ENCODE data around the gene IZUMO4. TPM values are rescaled to one million over a fixed set of nuclear protein-coding genes. Genes with fewer than 3 reads are reported as not detected.

Gene IZUMO4
- total RNA-seq, 1 experiment from 2014 or later, result 285 TPM

DNA sequence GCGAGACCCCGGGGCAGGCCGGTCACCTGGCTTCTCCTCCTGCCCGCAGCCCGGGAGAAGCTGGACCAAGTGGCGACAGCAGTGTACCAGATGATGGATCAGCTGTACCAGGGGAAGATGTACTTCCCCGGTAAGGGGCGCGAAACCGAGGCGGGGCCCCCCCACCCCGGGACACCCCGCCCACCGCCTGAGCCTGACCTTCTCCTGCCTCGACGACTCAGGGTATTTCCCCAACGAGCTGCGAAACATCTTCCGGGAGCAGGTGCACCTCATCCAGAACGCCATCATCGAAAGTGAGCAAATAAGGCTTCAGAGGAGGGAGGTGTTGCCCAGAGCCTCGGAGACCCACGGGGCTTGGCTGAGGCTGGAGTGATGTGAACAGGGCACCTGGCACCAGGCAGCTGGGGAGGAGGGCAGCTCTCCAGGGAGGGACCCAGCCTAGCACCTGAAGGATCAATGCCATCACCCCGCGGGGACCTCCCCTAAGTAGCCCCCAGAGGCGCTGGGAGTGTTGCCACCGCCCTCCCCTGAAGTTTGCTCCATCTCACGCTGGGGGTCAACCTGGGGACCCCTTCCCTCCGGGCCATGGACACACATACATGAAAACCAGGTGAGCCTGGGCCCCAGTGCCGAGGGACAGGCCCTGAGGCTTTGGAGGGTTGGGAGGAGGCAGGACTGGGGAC, 629 bp downstream of the IZUMO4 start:
- Histone ChIP-seq H3K4me1 (ENCODE audit: low read length) (peaks cover 48% of the 10 kb centered on the region), H3K9me3 (ENCODE audit: low read length) (no peaks in the 10 kb centered on the region), H3K9ac (ENCODE audit: low read length) (peak overlapping the region; percentile 95), H2AFZ (ENCODE audit: low read length) (no peak overlapping the region), H3K9me2 (replicated peaks; ENCODE audit: insufficient read depth, low read length) (no peaks in the 10 kb centered on the region), H4K20me1 (ENCODE audit: insufficient read depth, low read depth, low read length) (peaks cover 9% of the 10 kb centered on the region; the same call in 1 of the 2 replicates), H3K27me3 (ENCODE audit: low read length) (no peaks in the 10 kb centered on the region), H3K79me2 (ENCODE audit: low read length) (peaks cover 45% of the 10 kb centered on the region), H3K36me3 (ENCODE audit: insufficient read depth, low read length) (peaks cover 30% of the 10 kb centered on the region), H3K27ac (ENCODE audit: low read length) (peak overlapping the region; percentile 93), H3K4me3 (ENCODE audit: low read length) (peak overlapping the region; percentile 90), H3K4me2 (ENCODE audit: low read depth, low read length, poor library complexity, severe bottlenecking) (peak overlapping the region; percentile 92)
- peak; percentile 70 for DNase-seq

DNA sequence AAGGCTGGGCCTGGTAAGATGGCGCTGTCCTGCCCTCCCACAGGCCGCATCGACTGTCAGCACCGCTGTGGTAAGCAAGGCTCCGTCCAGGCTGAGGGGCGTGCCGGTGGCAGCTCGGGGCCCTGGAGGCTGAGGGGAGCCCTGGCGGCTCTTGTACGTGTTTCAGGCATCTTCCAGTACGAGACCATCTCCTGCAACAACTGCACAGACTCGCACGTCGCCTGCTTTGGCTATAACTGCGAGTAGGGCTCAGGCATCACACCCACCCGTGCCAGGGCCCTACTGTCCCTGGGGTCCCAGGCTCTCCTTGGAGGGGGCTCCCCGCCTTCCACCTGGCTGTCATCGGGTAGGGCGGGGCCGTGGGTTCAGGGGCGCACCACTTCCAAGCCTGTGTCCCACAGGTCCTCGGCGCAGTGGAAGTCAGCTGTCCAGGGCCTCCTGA, 1.2 kb downstream of the IZUMO4 start:
- no peak overlapping the region for H2AFZ ChIP-seq (ENCODE audit: low read length)
- peak overlapping the region; percentile 93 for H3K27ac ChIP-seq (ENCODE audit: low read length)

DNA sequence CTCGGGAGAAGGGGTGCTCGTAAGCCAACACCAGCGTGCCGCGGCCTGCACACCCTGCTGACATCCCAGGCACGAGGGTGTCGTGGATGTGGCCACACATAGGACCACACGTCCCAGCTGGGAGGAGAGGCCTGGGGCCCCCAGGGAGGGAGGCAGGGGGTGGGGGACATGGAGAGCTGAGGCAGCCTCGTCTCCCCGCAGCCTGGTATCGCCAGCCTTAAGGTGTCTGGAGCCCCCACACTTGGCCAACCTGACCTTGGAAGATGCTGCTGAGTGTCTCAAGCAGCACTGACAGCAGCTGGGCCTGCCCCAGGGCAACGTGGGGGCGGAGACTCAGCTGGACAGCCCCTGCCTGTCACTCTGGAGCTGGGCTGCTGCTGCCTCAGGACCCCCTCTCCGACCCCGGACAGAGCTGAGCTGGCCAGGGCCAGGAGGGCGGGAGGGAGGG, 2.4 kb downstream of the IZUMO4 start:
- Histone ChIP-seq H3K4me2 (ENCODE audit: low read depth, low read length, poor library complexity, severe bottlenecking) (peak overlapping the region; percentile 92), H3K9me3 (ENCODE audit: low read length) (no peaks in the 10 kb centered on the region), H3K27ac (ENCODE audit: low read length) (peak overlapping the region; percentile 93), H3K4me1 (ENCODE audit: low read length) (peaks cover 31% of the 10 kb centered on the region), H2AFZ (ENCODE audit: low read length) (no peak overlapping the region), H3K4me3 (ENCODE audit: low read length) (peak overlapping the region; percentile 90; the same call in 1 of the 2 replicates), H4K20me1 (ENCODE audit: insufficient read depth, low read depth, low read length) (peaks cover 14% of the 10 kb centered on the region; the same call in 1 of the 2 replicates), H3K9ac (ENCODE audit: low read length) (peak overlapping the region; percentile 95; the same call in 1 of the 2 replicates), H3K79me2 (ENCODE audit: low read length) (peaks cover 43% of the 10 kb centered on the region), H3K36me3 (ENCODE audit: insufficient read depth, low read length) (peaks cover 16% of the 10 kb centered on the region), H3K27me3 (ENCODE audit: low read length) (no peaks in the 10 kb centered on the region), H3K9me2 (replicated peaks; ENCODE audit: insufficient read depth, low read length) (no peaks in the 10 kb centered on the region)
- DNase-seq, result no peak

More for the DNA sequence above, 1.2 kb downstream of the IZUMO4 start:
- H3K27me3 ChIP-seq (ENCODE audit: low read length), result no peaks in the 10 kb centered on the region
- H3K9ac ChIP-seq (ENCODE audit: low read length), result peak overlapping the region; percentile 95
- peaks cover 45% of the 10 kb centered on the region for H3K79me2 ChIP-seq (ENCODE audit: low read length)
- peaks cover 43% of the 10 kb centered on the region for H3K4me1 ChIP-seq (ENCODE audit: low read length)
- no peaks in the 10 kb centered on the region for H3K9me2 ChIP-seq (replicated peaks; ENCODE audit: insufficient read depth, low read length)
- H3K4me2 ChIP-seq (ENCODE audit: low read depth, low read length, poor library complexity, severe bottlenecking), result peak overlapping the region; percentile 92
- peak; percentile 80 for DNase-seq
- H3K4me3 ChIP-seq (ENCODE audit: low read length), result peak overlapping the region; percentile 90
- no peaks in the 10 kb centered on the region for H3K9me3 ChIP-seq (ENCODE audit: low read length)
- peaks cover 9% of the 10 kb centered on the region; the same call in 1 of the 2 replicates for H4K20me1 ChIP-seq (ENCODE audit: insufficient read depth, low read depth, low read length)
- H3K36me3 ChIP-seq (ENCODE audit: insufficient read depth, low read length), result peaks cover 27% of the 10 kb centered on the region

DNA sequence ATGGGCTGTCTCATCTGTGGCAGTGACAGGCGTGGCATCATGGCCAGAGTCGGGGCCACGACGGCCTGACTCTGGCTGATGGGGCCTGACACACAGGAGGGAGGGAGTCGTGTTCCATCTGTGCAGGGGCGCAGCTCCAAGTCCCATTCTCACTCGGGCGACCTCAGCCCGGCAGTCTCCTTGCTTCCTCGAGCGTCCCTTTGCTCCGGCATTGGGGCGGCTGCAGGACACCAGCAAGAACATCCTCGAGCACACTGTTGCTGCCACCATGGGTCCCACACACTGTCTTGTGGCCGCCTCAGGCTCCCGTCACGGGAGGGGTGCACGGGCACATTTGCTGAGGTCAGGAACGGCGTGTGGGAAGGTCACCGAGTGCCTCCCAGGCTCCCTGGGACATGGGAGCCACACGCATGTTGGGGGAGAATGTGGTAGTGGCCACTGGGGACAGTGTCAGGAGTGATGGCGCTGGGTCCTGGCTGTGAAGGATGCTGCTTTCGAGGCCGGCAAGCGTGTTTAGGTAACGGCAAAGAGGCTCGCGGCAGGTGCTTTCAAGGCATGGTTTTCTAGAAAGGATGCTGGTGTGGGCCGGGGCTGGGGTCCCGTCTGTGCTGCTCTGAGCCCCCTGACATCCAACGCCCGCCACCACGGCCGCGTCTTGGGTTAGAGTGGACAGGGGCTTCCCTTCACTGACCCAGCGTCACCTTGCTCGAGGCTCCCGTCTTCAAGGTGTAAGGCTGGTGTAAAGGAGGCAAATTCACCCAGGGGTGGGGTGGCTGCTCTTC, 3.4 kb downstream of the IZUMO4 start:
- H2AFZ ChIP-seq (ENCODE audit: low read length), result no peak overlapping the region
- peaks cover 15% of the 10 kb centered on the region; the same call in 1 of the 2 replicates for H4K20me1 ChIP-seq (ENCODE audit: insufficient read depth, low read depth, low read length)
- H3K4me3 ChIP-seq (ENCODE audit: low read length), result no peak overlapping the region
- H3K27me3 ChIP-seq (ENCODE audit: low read length), result no peaks in the 10 kb centered on the region
- H3K4me2 ChIP-seq (ENCODE audit: low read depth, low read length, poor library complexity, severe bottlenecking), result no peak overlapping the region
- peaks cover 8% of the 10 kb centered on the region for H3K36me3 ChIP-seq (ENCODE audit: insufficient read depth, low read length)
- H3K9me2 ChIP-seq (replicated peaks; ENCODE audit: insufficient read depth, low read length), result no peaks in the 10 kb centered on the region
- peaks cover 38% of the 10 kb centered on the region for H3K79me2 ChIP-seq (ENCODE audit: low read length)
- peaks cover 23% of the 10 kb centered on the region for H3K4me1 ChIP-seq (ENCODE audit: low read length)
- no peak overlapping the region for H3K9ac ChIP-seq (ENCODE audit: low read length)
- H3K9me3 ChIP-seq (ENCODE audit: low read length), result no peaks in the 10 kb centered on the region
- no peak overlapping the region for H3K27ac ChIP-seq (ENCODE audit: low read length)
- no peak for DNase-seq

DNA sequence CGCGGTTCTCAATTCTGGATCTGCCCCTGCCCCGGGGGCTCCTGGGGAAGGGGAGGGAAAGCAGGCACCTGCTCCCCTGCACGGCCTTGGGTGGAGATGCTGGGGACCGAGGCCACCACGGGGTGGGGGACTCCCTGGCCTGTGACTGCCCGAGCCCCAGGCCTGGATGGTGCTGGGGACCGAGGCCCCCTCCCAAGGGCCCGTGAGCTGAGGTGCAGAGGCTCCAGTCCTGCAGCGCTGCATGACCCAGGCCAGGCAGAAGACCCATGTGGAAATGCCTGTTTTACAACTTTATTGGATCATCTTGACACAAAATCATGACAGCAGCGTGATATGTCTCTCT, 4.0 kb downstream of the IZUMO4 start:
- Histone ChIP-seq H3K4me3 (ENCODE audit: low read length) (no peak overlapping the region), H3K9ac (ENCODE audit: low read length) (no peak overlapping the region), H3K4me2 (ENCODE audit: low read depth, low read length, poor library complexity, severe bottlenecking) (no peak overlapping the region), H3K27ac (ENCODE audit: low read length) (no peak overlapping the region), H2AFZ (ENCODE audit: low read length) (no peak overlapping the region), H3K4me1 (ENCODE audit: low read length) (peaks cover 23% of the 10 kb centered on the region), H3K79me2 (ENCODE audit: low read length) (peaks cover 33% of the 10 kb centered on the region), H4K20me1 (ENCODE audit: insufficient read depth, low read depth, low read length) (peaks cover 15% of the 10 kb centered on the region; the same call in 1 of the 2 replicates), H3K9me2 (replicated peaks; ENCODE audit: insufficient read depth, low read length) (no peaks in the 10 kb centered on the region), H3K9me3 (ENCODE audit: low read length) (no peaks in the 10 kb centered on the region; the same call in 1 of the 2 replicates), H3K36me3 (ENCODE audit: insufficient read depth, low read length) (peaks cover 5% of the 10 kb centered on the region), H3K27me3 (ENCODE audit: low read length) (no peaks in the 10 kb centered on the region)
- DNase-seq, result no peak

DNA sequence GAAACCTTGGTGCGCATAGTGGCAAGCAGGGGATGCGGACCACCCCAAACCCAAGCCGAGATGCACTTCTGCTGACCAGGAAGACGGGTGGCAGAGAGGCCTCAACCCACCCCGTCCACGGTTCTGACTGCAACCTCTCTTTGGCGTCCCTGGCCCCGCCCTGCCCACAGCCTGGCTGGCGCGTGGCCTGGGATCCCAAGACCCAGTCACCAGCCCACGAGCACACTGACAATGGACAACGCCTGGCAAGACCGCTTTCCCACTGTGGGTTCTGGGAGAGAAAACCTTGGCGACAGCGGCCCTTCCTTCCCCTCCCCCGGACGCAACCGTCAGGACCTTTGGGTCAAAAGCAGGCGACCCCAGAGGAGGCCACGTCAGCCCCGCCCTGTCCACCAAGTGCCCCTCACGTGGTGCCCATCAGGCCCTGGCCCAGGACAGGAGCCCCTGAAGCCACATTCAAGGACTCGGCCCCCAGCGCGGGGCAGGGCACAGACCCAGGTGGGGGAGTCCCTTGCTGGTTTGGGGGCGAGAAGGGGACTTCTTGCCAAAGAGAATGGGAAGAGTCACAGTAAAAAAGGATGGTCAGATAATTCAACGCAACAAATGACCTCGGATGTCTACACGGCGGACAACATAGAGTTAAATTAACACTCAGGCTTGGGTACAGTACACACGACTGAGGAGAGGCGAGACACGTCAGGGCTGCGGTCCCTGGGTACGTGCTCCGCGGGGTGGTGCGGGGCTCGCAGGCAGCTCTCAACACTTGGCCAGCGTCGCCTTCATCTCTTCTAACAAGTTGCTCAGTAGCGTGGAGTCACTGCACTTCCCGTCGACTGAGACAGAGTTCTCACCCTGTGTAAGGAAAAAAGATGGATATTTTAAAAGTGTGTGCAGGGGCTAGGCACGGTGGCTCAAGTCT, 5.0 kb downstream of the IZUMO4 start:
- H3K4me1 ChIP-seq (ENCODE audit: low read length), result peaks cover 23% of the 10 kb centered on the region
- H4K20me1 ChIP-seq (ENCODE audit: insufficient read depth, low read depth, low read length), result peaks cover 15% of the 10 kb centered on the region; the same call in 1 of the 2 replicates
- no peaks in the 10 kb centered on the region; the same call in 1 of the 2 replicates for H3K9me3 ChIP-seq (ENCODE audit: low read length)
- H3K9me2 ChIP-seq (replicated peaks; ENCODE audit: insufficient read depth, low read length), result no peaks in the 10 kb centered on the region
- H3K4me2 ChIP-seq (ENCODE audit: low read depth, low read length, poor library complexity, severe bottlenecking), result no peak overlapping the region
- no peak overlapping the region for H2AFZ ChIP-seq (ENCODE audit: low read length)
- no peak overlapping the region for H3K9ac ChIP-seq (ENCODE audit: low read length)
- peaks cover 15% of the 10 kb centered on the region for H3K36me3 ChIP-seq (ENCODE audit: insufficient read depth, low read length)
- no peak overlapping the region for H3K4me3 ChIP-seq (ENCODE audit: low read length)
- no peak for DNase-seq
- H3K79me2 ChIP-seq (ENCODE audit: low read length), result peaks cover 32% of the 10 kb centered on the region
- no peaks in the 10 kb centered on the region for H3K27me3 ChIP-seq (ENCODE audit: low read length)
- H3K27ac ChIP-seq (ENCODE audit: low read length), result no peak overlapping the region

DNA sequence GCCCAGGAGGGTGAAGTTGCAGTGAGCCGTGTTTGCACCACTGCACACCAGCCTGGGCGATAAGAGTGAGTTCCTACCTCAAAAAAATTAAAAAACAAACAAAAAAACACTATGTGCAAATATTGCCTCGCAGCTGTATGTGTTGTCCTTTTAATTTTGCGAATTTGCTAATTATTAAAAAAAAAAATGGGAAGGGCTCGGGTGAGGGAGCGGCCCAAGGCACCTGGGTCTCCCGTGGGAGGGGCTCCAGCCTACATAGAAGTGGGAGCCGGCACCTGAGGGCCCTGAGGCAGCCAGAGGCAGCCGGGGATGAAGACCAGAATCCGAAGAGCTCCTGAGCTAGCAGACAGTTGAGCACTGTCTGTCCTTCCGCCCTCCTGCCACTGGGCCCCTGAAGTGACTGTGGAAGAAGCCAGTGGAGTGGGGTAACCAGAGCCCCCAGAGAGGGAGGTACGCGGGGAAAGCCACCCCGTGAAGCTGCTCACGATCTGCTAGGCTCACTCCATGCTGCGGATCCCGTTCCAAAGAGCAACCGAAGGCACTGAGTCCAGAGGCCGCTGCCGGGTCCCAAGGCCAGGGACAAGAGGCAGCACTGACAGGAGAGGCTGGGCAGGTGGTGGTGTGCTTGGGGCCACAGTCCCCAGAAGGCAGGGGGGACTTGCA, 6.5 kb downstream of the IZUMO4 start:
- peaks cover 10% of the 10 kb centered on the region for H3K4me1 ChIP-seq (ENCODE audit: low read length)
- H3K79me2 ChIP-seq (ENCODE audit: low read length), result peaks cover 23% of the 10 kb centered on the region
- no peak overlapping the region for H3K4me3 ChIP-seq (ENCODE audit: low read length)
- H3K4me2 ChIP-seq (ENCODE audit: low read depth, low read length, poor library complexity, severe bottlenecking), result no peak overlapping the region
- H3K27me3 ChIP-seq (ENCODE audit: low read length), result no peaks in the 10 kb centered on the region
- H3K27ac ChIP-seq (ENCODE audit: low read length), result no peak overlapping the region
- H3K9me2 ChIP-seq (replicated peaks; ENCODE audit: insufficient read depth, low read length), result no peaks in the 10 kb centered on the region
- H3K9me3 ChIP-seq (ENCODE audit: low read length), result no peaks in the 10 kb centered on the region; the same call in 1 of the 2 replicates
- no peak overlapping the region for H2AFZ ChIP-seq (ENCODE audit: low read length)
- peaks cover 26% of the 10 kb centered on the region for H3K36me3 ChIP-seq (ENCODE audit: insufficient read depth, low read length)
- no peak for DNase-seq
- H3K9ac ChIP-seq (ENCODE audit: low read length), result no peak overlapping the region
- peaks cover 8% of the 10 kb centered on the region; the same call in 1 of the 2 replicates for H4K20me1 ChIP-seq (ENCODE audit: insufficient read depth, low read depth, low read length)

All from Karpas-422 (cell line).